Peyer's patch (tissue), 4 donors: ENCODE measurements around the gene MSI2.

Source experiments
- CTCF ChIP-seq, 6 experiments: fragments of 450-650 bp in 4 of 6; fragments of 200-600 bp in 2 of 6; sonication (generic) in 1 of 6; IDR thresholded peaks; one replicate each; pipeline ENCODE4 v1.5.1; 2017 to 2019; ENCODE audit warnings: antibody characterized with exemption in 6 of 6, mild to moderate bottlenecking in 3 of 6, moderate library complexity in 1 of 6
- POLR2A ChIP-seq, 2 donors: fragments of 450-650 bp; IDR thresholded peaks; one replicate each; pipeline ENCODE4 v1.5.1; 2017; ENCODE audit warnings: antibody characterized with exemption in 2 of 2, mild to moderate bottlenecking in 2 of 2, moderate library complexity in 2 of 2

GRCh38 chr17:57692770-57693169 is 436.4 kb downstream of the MSI2 start:
- no peak for TF ChIP-seq CTCF (IDR thresholded peaks at IDR 0.05)
- TF ChIP-seq POLR2A (IDR thresholded peaks at IDR 0.05): no peak
